WERI-Rb-1 (cell line): ENCODE results near the gene MOCS1.

Source experiments
- DNase-seq: peaks from one replicate; pipeline ENCODE4 v3.0.0-alpha.2; 2020
- H3K27ac ChIP-seq: fragments of 250-450 bp; sonication (Bioruptor Pico); 2 replicates; pipeline ENCODE4 v1.5.1; 2020; ENCODE audit warnings: mild to moderate bottlenecking, moderate library complexity
- H3K27me3 ChIP-seq: fragments of 250-450 bp; sonication (Bioruptor Pico); 2 replicates; pipeline ENCODE4 v1.5.1; 2021; ENCODE audit warnings: mild to moderate bottlenecking, low read depth, moderate library complexity; ENCODE audit not compliant: insufficient read depth, severe bottlenecking
- H3K36me3 ChIP-seq: fragments of 250-450 bp; sonication (Bioruptor Pico); 2 replicates; pipeline ENCODE4 v1.5.1; 2020; ENCODE audit warnings: mild to moderate bottlenecking, moderate library complexity
- H3K4me3 ChIP-seq: 2 replicates; pipeline ENCODE4 v1.5.1; 2011; ENCODE audit warnings: low read depth, mild to moderate bottlenecking, control low read depth, low read length
- H3K9me3 ChIP-seq: fragments of 250-450 bp; sonication (Bioruptor Pico); 2 replicates; pipeline ENCODE4 v1.5.1; 2021; ENCODE audit warnings: mild to moderate bottlenecking, moderate library complexity; ENCODE audit not compliant: severe bottlenecking
- TF ChIP-seq, protein P1 (sequence below): IDR thresholded peaks from 2 replicates; pipeline ENCODE4 v1.5.1; 2011; ENCODE audit warnings: low read depth, mild to moderate bottlenecking, control low read depth, inconsistent platforms, low read length

The MOCS1 gene

DNA sequence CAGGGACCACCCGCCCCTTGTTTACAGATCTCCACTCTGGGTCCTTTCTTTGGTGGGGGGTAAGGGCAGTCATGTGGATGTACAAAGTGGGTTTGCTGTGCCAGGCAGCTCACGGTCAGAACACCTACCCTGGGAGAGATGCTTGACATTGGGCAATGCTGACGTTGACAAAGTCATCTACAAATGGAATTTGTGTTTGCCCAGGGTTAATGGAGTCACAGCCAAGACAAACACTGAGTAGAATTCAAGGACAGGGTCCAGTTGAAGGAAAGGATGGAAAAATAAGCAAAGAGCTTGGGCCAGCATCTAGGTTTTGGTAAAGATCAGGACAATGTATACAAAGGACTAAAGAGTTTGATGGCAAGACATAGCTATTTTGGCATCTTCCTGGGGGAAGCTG is 54.7 kb downstream of the MOCS1 start:
- no peak for DNase-seq
- H3K4me3 ChIP-seq = no peak overlapping the region
- no peaks in the 10 kb centered on the region for H3K36me3 ChIP-seq
- TF ChIP-seq, protein P1, sequence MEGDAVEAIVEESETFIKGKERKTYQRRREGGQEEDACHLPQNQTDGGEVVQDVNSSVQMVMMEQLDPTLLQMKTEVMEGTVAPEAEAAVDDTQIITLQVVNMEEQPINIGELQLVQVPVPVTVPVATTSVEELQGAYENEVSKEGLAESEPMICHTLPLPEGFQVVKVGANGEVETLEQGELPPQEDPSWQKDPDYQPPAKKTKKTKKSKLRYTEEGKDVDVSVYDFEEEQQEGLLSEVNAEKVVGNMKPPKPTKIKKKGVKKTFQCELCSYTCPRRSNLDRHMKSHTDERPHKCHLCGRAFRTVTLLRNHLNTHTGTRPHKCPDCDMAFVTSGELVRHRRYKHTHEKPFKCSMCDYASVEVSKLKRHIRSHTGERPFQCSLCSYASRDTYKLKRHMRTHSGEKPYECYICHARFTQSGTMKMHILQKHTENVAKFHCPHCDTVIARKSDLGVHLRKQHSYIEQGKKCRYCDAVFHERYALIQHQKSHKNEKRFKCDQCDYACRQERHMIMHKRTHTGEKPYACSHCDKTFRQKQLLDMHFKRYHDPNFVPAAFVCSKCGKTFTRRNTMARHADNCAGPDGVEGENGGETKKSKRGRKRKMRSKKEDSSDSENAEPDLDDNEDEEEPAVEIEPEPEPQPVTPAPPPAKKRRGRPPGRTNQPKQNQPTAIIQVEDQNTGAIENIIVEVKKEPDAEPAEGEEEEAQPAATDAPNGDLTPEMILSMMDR = no peak
- H3K27me3 ChIP-seq = no peaks in the 10 kb centered on the region
- no peak overlapping the region for H3K27ac ChIP-seq
- no peaks in the 10 kb centered on the region for H3K9me3 ChIP-seq

DNA sequence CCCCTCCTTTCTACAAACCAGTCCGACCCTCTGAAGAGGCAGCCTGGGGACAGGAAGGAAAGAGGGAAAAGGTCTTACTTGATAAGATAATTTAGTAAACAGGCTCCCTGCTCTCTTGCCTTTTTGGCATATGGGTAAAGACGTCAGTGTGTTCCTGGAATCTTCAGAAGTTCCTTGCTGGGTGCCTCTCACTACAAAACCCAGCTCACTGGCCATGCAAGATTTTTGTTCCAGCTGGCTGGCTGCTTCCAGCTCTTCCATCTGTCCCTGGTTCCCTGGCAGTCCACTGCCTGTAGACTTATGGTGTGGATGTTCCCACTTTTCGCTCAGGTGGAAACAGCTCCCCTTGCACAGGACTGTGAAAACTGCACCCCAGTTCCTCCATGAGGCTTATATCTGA is 57.4 kb downstream of the MOCS1 start:
- TF ChIP-seq, protein P1 = no peak
- H3K36me3 ChIP-seq = no peaks in the 10 kb centered on the region
- H3K27me3 ChIP-seq = no peaks in the 10 kb centered on the region
- H3K27ac ChIP-seq = no peak overlapping the region
- no peaks in the 10 kb centered on the region for H3K9me3 ChIP-seq
- H3K4me3 ChIP-seq = no peak overlapping the region
- no peak for DNase-seq

DNA sequence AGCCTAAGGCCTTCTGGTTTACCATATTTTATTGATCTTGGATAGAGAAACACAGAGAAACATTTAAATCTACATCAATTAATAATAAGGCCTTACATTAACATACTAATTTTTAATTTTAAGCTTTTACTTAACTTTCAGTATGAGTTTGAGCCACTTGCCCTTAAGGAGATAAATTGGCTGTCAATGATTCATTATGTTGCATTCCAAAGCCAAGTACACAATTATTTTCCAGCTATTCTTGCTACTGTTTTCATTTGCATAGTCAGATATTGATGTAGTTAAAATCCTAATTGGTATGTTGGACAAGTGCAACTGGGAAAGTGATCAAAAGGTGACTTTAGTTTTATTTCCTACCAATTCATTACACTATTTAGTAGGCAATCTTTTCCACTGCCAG is 58.2 kb downstream of the MOCS1 start:
- no peak for DNase-seq
- Histone ChIP-seq H3K36me3 (no peaks in the 10 kb centered on the region), H3K27ac (no peak overlapping the region), H3K9me3 (no peaks in the 10 kb centered on the region), H3K4me3 (no peak overlapping the region), H3K27me3 (no peaks in the 10 kb centered on the region)
- TF ChIP-seq, protein P1 = no peak

DNA sequence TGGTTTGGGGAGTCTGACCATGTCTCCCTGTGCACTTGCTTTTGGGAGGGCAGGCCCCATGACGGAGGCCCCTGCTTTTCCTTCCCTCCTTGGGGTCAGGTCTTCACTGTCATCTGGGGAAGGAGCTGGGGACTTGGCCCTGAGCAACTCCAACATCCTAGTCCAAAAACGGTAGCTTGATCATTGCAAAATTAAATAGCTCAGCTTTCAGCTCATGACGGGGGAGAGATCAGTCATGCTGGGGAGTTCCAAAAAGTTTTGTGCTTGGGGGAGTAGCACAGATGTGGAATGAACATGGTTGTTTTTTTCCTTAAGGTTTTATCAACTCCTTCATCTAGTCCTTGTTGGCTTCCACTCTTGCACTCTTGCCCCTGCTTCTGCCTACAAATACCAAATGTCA is 60.8 kb downstream of the MOCS1 start:
- Histone ChIP-seq H3K36me3 (no peaks in the 10 kb centered on the region), H3K4me3 (no peak overlapping the region), H3K27ac (no peak overlapping the region), H3K9me3 (no peaks in the 10 kb centered on the region), H3K27me3 (no peaks in the 10 kb centered on the region)
- TF ChIP-seq, protein P1 = no peak
- no peak for DNase-seq

DNA sequence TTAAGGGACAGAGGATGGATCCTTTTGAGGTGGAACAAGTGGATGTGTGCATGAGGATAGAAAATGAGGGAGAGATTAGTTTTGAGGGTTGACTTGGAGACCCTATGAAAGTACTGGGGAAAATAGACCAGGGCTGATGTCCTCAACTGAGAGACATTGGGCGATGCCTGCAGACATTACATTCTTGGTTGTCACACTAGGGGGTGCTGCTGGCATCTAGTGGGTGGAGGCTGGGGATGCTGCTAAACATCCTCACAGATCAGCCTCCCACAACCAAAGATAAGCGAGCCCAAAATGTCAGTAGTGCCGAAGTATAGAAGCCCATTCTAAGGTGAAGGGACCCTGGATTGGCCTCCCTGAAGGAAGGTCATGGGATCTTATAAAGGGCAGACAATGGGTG is 63.3 kb downstream of the MOCS1 start:
- Histone ChIP-seq H3K36me3 (no peaks in the 10 kb centered on the region), H3K27ac (no peak overlapping the region), H3K27me3 (no peaks in the 10 kb centered on the region), H3K4me3 (no peak overlapping the region), H3K9me3 (no peaks in the 10 kb centered on the region)
- DNase-seq = peak; percentile 30
- TF ChIP-seq, protein P1 = peak; percentile 60

DNA sequence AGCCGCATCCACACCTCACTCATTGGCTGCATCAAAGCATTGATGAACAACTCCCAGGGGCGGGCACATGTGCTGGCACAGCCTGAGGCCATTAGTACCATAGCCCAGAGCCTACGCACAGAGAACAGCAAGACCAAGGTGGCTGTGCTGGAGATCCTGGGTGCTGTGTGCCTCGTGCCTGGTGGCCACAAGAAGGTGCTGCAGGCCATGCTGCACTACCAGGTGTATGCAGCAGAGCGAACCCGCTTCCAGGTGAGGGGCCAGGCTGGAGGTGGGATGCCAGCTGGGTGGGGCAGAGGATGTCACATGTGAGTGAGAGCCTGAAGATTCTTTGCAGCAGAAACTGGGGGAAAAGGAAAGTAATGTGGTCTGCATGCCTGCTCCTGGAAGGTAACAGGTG is 66.7 kb downstream of the MOCS1 start:
- H3K27ac ChIP-seq = no peak overlapping the region
- no peaks in the 10 kb centered on the region for H3K9me3 ChIP-seq
- no peaks in the 10 kb centered on the region for H3K36me3 ChIP-seq
- H3K4me3 ChIP-seq = no peak overlapping the region
- TF ChIP-seq, protein P1 = peak; percentile 88
- DNase-seq = peak; percentile 51
- no peaks in the 10 kb centered on the region for H3K27me3 ChIP-seq
